Fibroblast of pulmonary artery (primary cell): ENCODE data around the gene TWIST2.

Source experiments
- DNase-seq: peaks from one replicate; pipeline ENCODE4 v3.0.0-alpha.2; 2010; ENCODE audit warnings: low read depth
- H3K4me3 ChIP-seq: replicated peaks from 2 replicates; pipeline ENCODE4 v1.5.1; 2011; ENCODE audit warnings: low read depth, mild to moderate bottlenecking, control low read depth, low read length, moderate library complexity
- CTCF ChIP-seq: IDR thresholded peaks from 2 replicates; pipeline ENCODE4 v1.5.1; 2011; ENCODE audit warnings: mild to moderate bottlenecking, control low read depth, low read length, inconsistent platforms; ENCODE audit errors: missing control alignments

TWIST2 gene

GRCh38 chr2:238875101-238875470 lies 27.2 kb downstream of the TWIST2 start:
- peak; percentile 40 for DNase-seq
- peak; percentile 28 for TF ChIP-seq CTCF
- H3K4me3 ChIP-seq = no peak overlapping the region

- H3K4me3 ChIP-seq = no peak overlapping the region
- TF ChIP-seq CTCF = no peak
- peak; percentile 13 for DNase-seq
Measured at GRCh38 chr2:238875471-238876231, 27.8 kb downstream of the TWIST2 start.

- H3K4me3 ChIP-seq = no peak overlapping the region
- no peak for TF ChIP-seq CTCF
- DNase-seq = no peak
Measured at GRCh38 chr2:238876232-238876630, 28.3 kb downstream of the TWIST2 start.

GRCh38 chr2:238878051-238878735 lies 30.3 kb downstream of the TWIST2 start:
- no peak for TF ChIP-seq CTCF
- DNase-seq = no peak
- no peak overlapping the region for H3K4me3 ChIP-seq

- no peak overlapping the region for H3K4me3 ChIP-seq
- no peak for DNase-seq
- no peak for TF ChIP-seq CTCF
Measured at GRCh38 chr2:238879043-238879442, 31.2 kb downstream of the TWIST2 start.

GRCh38 chr2:238879621-238880377 lies 31.9 kb downstream of the TWIST2 start:
- no peak overlapping the region for H3K4me3 ChIP-seq
- no peak for DNase-seq
- TF ChIP-seq CTCF = no peak
